Measurements from ENCODE around the gene FTH1. TPM values are rescaled to one million over a fixed set of nuclear protein-coding genes. Genes with fewer than 3 reads are reported as not detected.

The FTH1 gene
- total RNA-seq, 1 experiment from 2014 or later, result 2,484 TPM

DNA sequence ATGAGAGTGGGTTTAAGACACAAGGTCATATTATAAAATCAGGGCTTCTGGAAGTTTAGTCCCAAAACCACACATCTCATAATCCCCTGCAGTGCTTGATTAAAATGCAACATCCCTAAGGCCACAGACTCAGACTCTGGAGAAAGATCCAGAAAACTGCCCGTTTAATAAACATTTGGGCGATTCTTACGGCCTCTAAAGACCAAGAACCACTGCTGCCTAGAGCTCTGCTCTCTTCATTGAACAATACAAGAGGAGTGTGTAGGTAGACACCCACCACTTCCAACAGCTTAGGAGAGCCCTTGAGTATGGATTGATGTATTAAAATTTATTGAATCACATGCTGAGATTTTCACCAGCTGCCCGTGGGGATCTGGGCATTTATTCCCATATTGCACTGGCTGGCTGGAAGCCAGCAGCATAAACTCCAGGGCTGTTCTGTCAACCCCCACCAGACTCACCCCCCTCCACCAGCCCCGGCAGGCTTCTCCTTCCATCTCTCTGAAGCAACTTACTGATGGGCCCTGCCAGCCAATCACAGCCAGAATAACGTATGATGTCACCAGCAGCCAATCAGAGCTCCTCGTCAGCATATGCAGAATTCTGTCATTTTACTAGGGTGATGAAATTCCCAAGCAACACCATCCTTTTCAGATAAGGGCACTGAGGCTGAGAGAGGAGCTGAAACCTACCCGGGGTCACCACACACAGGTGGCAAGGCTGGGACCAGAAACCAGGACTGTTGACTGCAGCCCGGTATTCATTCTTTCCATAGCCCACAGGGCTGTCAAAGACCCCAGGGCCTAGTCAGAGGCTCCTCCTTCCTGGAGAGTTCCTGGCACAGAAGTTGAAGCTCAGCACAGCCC lies 18.0 kb downstream of the FTH1 start:
- H3K27me3 ChIP-seq (replicated peaks; ENCODE audit: insufficient read depth, low read depth, low read length, poor library complexity), result no peaks in the 10 kb centered on the region
- TSS peak; percentile 99 for BruUV-seq (replicated peaks)
- peak overlapping the region; percentile 11 for H3K4me3 ChIP-seq (ENCODE audit: low read depth, low read length, poor library complexity, severe bottlenecking)
- CTCF ChIA-PET, result interaction anchor here (2.8 to 7.4 kb wide), 3 partner anchors 52 to 158 kb away, joined by 11 to 157 read pairs (median 17); no protein-coding TSS in a partner anchor
- no peaks in the 10 kb centered on the region for H3K9me3 ChIP-seq (ENCODE audit: low read depth, low read length, poor library complexity, severe bottlenecking)
- TF ChIP-seq, protein P1, sequence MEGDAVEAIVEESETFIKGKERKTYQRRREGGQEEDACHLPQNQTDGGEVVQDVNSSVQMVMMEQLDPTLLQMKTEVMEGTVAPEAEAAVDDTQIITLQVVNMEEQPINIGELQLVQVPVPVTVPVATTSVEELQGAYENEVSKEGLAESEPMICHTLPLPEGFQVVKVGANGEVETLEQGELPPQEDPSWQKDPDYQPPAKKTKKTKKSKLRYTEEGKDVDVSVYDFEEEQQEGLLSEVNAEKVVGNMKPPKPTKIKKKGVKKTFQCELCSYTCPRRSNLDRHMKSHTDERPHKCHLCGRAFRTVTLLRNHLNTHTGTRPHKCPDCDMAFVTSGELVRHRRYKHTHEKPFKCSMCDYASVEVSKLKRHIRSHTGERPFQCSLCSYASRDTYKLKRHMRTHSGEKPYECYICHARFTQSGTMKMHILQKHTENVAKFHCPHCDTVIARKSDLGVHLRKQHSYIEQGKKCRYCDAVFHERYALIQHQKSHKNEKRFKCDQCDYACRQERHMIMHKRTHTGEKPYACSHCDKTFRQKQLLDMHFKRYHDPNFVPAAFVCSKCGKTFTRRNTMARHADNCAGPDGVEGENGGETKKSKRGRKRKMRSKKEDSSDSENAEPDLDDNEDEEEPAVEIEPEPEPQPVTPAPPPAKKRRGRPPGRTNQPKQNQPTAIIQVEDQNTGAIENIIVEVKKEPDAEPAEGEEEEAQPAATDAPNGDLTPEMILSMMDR (conservative IDR thresholded peaks at IDR 0.05; ENCODE audit: low read depth, low read length), result no peak
- no peak for TF ChIP-seq EZH2 (IDR thresholded peaks at IDR 0.05; ENCODE audit: borderline replicate concordance, low read depth, low read length, poor library complexity, severe bottlenecking)
- intact Hi-C loops (cut with micrococcal nuclease; ENCODE audit: unreplicated experiment), result loop anchor here (1.0 kb wide), 1 partner anchor 152 kb away; no protein-coding TSS in a partner anchor
- peak overlapping the region; percentile 99 for H3K27ac ChIP-seq (ENCODE audit: low read depth, low read length, poor library complexity, severe bottlenecking)
- H3K36me3 ChIP-seq (ENCODE audit: insufficient read depth, low read length, poor library complexity, severe bottlenecking), result no peaks in the 10 kb centered on the region
- H3K4me1 ChIP-seq (ENCODE audit: insufficient read depth, low read length, poor library complexity, severe bottlenecking), result peaks cover 41% of the 10 kb centered on the region
- POLR2A ChIA-PET (ENCODE audit: low non-redundant PET), result interaction anchor here (0.6 to 1.3 kb wide), 11 partner anchors 9 to 174 kb away, joined by 3 to 28 read pairs (median 5); partner anchors contain the start of gene FTH1
- peak; percentile 98 for DNase-seq (ENCODE audit: low spot score)

- CTCF ChIA-PET, result interaction anchor here (0.6 to 7.4 kb wide), 11 partner anchors 18 to 160 kb away, joined by 3 to 157 read pairs (median 10); no protein-coding TSS in a partner anchor
- Histone ChIP-seq H3K36me3 (ENCODE audit: insufficient read depth, low read length, poor library complexity, severe bottlenecking) (no peaks in the 10 kb centered on the region), H3K27me3 (replicated peaks; ENCODE audit: insufficient read depth, low read depth, low read length, poor library complexity) (no peaks in the 10 kb centered on the region), H3K27ac (ENCODE audit: low read depth, low read length, poor library complexity, severe bottlenecking) (peak overlapping the region; percentile 99), H3K4me3 (ENCODE audit: low read depth, low read length, poor library complexity, severe bottlenecking) (no peak overlapping the region), H3K4me1 (ENCODE audit: insufficient read depth, low read length, poor library complexity, severe bottlenecking) (peaks cover 48% of the 10 kb centered on the region), H3K9me3 (ENCODE audit: low read depth, low read length, poor library complexity, severe bottlenecking) (no peaks in the 10 kb centered on the region)
- no TSS peak for BruUV-seq (replicated peaks)
- POLR2A ChIA-PET (ENCODE audit: low non-redundant PET), result interaction anchor here (0.7 kb wide), 1 partner anchor 20 kb away, joined by 11 read pairs; no protein-coding TSS in a partner anchor
- no peak for DNase-seq (ENCODE audit: low spot score)
- TF ChIP-seq EZH2 (IDR thresholded peaks at IDR 0.05; ENCODE audit: borderline replicate concordance, low read depth, low read length, poor library complexity, severe bottlenecking), result no peak
- TF ChIP-seq, protein P1 (conservative IDR thresholded peaks at IDR 0.05; ENCODE audit: low read depth, low read length), result no peak
- intact Hi-C loops (cut with micrococcal nuclease; ENCODE audit: unreplicated experiment), result no loop called here
Measured at GRCh38 chr11:61948505-61948904, 18.9 kb downstream of the FTH1 start.

DNA sequence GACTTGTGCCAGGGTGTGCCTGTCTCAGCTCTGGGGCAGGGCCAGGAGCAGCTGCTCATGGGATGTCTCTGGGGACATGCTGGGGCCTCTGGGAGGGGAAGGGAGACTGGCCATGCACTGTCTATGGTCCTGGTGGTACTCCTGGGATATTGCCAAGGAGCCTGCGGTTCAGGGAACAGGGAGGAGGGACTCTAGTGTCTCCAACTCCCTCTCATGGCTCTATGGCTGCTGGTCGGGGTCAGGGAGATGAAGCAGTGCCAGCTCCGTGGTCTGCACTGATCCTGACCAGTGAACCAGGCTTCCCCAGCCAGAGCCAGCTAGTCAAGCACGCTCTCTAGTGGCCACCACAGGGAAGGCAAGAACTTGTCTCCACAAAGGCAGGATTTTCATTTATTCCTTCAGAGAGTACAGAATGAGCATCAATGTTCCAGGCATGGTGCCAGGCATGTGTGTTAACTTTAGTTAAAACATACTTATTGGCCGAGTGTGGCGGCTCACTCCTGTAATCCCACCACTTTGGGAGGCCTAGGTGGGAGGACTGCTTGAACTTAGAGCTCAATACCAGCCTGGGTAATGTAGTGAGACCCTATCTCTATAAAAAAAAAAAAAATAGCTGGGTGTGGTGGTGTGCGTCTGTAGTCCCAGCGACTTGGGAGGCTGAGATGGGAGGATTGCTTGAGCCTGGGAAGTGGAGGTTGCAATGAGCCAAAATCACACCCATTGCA lies 19.8 kb downstream of the FTH1 start:
- DNase-seq (ENCODE audit: low spot score), result peak; percentile 96
- no peaks in the 10 kb centered on the region for H3K27me3 ChIP-seq (replicated peaks; ENCODE audit: insufficient read depth, low read depth, low read length, poor library complexity)
- H3K4me1 ChIP-seq (ENCODE audit: insufficient read depth, low read length, poor library complexity, severe bottlenecking), result peaks cover 51% of the 10 kb centered on the region
- intact Hi-C loops (cut with micrococcal nuclease; ENCODE audit: unreplicated experiment), result loop anchor here (1.0 to 2.0 kb wide), 3 partner anchors 48 to 135 kb away; no protein-coding TSS in a partner anchor
- no peaks in the 10 kb centered on the region for H3K9me3 ChIP-seq (ENCODE audit: low read depth, low read length, poor library complexity, severe bottlenecking)
- CTCF ChIA-PET, result interaction anchor here (0.6 to 7.4 kb wide), 17 partner anchors 17 to 161 kb away, joined by 3 to 157 read pairs (median 4); partner anchors contain the start of genes FEN1 and TMEM258
- TF ChIP-seq EZH2 (IDR thresholded peaks at IDR 0.05; ENCODE audit: borderline replicate concordance, low read depth, low read length, poor library complexity, severe bottlenecking), result no peak
- TF ChIP-seq, protein P1 (conservative IDR thresholded peaks at IDR 0.05; ENCODE audit: low read depth, low read length), result peak; percentile 99
- no peak overlapping the region for H3K4me3 ChIP-seq (ENCODE audit: low read depth, low read length, poor library complexity, severe bottlenecking)
- BruUV-seq (replicated peaks), result no TSS peak
- H3K36me3 ChIP-seq (ENCODE audit: insufficient read depth, low read length, poor library complexity, severe bottlenecking), result no peaks in the 10 kb centered on the region
- peak overlapping the region; percentile 44 for H3K27ac ChIP-seq (ENCODE audit: low read depth, low read length, poor library complexity, severe bottlenecking)
- POLR2A ChIA-PET (ENCODE audit: low non-redundant PET), result interaction anchor here (0.5 to 0.6 kb wide), 3 partner anchors 21 to 151 kb away, joined by 3 read pairs; no protein-coding TSS in a partner anchor
